ENCODE results near the gene ABCC4.

Gene ABCC4

GRCh38 chr13:95035311-95036109, 265.7 kb downstream of the ABCC4 start:
- no peak for DNase-seq

- DNase-seq, result no peak
These were observed 267.4 kb downstream of the ABCC4 start for GRCh38 chr13:95033890-95034289.

GRCh38 chr13:95032121-95032520, 269.1 kb downstream of the ABCC4 start:
- DNase-seq, result no peak

DNA sequence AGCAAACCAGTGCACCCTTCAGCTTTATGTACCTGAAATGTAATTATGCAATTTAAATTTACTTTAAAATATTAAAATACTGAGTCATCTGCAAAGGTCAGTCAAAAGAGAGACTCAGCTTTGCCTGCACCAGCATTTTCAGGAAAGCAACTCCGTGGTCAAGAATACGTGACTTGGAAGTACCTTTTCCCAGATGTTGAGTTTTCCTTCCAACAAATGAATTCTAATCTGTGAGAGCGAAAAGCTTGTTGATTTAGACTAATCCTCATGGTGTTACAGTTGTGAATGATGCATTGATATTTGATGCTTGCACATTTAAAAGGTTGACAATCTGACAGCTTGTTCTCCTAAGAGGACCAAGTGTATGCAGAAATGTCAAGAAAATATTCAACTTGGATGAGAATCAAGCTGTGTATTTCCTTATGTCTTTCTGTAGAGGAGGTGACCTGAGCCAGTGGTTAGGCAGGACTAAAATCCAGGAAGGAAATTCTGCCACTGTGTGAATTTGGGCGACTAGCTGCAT, 270.4 kb downstream of the ABCC4 start:
- DNase-seq, result no peak

DNA sequence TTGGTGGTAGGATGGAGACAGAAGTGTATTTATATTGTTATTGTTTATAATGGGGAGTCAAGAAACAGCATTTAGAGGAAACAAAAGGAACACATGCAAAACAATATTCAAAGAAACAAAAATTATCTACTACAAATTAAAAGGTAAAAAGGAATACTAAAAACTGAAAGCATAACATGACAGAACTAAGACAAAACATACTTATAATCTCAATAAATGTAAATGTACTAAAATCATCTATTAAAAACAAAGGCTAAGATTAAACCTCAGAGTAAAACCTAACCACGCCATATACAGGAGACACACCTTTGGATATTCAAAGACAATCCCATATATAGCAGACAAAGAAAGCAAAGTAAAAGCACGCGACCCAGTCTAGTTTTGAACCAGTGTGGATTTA, 273.6 kb downstream of the ABCC4 start:
- no peak for DNase-seq

DNA sequence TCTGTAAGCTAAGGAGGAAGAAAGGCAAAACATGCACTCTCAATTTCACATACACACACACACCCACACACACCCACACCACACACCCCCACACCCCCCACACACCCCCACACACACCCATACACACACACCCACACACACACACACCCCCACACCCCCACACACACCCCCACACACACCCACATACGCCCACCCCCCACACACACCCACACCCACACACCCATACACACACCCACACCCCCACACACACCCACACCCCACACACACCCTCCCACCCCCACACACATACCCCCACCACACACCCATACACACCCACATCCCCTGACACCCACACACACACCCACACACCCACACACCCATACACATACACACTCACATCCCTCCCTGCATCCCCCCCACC, 276.1 kb downstream of the ABCC4 start:
- no peak for DNase-seq

GRCh38 chr13:95023405-95023804, 277.8 kb downstream of the ABCC4 start:
- DNase-seq, result no peak

DNA sequence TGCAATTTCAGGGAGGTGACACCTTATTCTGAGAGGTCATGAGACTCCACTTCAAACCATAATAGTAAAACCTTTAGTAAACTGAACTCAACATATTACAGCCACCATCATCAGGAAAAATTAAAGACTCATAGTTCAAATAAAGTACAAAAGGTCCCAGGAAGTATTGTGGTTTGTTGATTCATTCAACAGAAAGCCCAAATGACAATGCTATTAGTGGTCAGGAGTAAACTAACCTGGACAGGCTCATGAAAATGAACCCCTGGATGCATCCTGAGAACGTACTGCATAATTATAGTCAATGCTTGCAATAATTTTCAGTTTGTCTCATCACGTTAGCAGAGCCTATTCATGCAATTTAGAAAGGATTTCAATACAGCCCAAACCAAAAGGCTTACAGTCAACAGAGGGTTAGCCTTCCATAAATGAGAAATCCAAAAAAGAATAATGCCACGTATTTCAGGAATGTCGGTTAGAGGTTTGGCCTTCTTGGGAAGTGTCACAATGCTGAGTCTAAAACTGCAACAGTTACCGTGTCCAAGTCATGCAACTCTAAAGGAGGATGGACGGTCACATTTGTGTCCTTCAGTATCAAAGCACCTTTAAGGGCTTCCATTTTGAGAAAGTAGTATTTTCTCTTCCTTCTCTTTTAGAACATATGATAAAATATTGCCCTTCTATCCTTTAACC, 280.8 kb downstream of the ABCC4 start:
- DNase-seq, result no peak

- DNase-seq, result no peak
These were observed 281.4 kb downstream of the ABCC4 start for GRCh38 chr13:95019886-95020285.

DNA sequence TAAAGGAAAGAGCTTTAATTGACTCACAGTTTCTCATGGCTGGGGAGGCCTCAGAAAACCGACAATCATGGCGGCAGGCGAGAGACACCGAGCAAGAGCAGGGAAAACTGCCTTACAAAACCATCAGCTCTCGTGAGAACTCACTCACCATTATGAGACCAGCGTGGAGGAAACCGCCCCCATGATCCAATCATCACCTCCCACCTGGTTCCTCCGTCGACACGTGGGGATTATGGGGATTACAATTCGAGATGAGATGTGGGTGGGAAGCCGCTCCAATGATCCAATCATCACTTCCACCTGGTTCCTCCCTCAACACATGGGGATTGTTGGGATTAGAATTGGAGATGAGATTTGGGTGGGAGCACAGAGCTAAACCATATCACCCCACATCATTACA, 293.9 kb downstream of the ABCC4 start:
- no peak for DNase-seq

DNA sequence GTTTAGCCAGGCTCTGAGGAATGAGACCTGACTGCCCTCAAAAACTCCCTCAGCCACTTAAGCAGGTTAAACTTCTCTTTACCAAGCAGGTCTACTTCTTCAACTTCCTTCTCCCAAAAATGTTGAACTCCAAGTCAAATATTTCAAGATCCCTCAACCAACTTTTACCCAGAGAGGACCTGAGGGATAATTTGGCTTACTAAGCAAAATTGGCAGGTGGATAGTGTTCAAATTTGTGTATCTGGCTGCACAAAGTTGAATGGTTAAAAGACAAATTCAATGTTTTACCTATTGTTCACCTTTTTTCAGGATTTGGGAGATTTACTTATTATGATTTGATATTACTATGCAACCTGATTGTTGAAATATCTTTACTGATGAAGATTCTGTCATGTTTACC, 296.0 kb downstream of the ABCC4 start:
- DNase-seq, result no peak

- DNase-seq, result no peak
These were observed 298.0 kb downstream of the ABCC4 start for GRCh38 chr13:95003019-95003813.

DNA sequence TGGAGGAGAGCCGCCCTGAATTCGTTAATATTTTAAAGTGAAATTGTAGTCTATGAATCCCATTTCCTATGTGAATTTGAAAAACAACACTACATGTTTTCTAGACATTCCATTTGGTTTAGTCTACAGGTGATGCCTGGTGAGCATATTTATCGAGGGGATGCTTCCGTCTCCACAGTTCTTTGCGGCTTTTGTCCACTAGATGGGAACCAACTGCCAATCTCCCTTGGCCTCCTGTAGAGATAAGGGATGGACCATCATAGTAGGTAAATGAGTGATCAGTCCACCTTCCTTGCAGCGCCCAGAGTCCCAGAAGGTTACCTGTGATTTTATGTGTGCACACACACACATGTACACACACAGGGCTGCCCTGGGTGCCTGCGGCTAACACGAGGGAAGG, 299.1 kb downstream of the ABCC4 start:
- no peak for DNase-seq

DNA sequence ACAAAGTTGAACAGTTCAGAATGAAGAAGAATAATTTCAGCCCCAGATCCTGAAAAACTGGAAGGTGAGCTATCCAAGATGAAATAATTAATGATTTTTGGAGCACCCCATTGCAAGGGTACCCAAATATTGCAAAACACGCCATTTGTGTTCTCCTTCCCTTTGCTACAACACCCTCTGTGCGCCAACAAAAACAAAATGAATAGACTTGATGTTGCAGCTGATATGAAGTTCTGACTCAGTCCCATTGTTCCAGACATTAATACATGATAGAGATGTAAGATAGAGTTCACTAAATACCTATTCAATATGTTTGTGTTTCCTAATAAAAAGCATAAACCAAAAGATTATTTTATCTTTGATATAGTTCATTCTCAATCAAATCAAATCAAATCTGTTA, 301.4 kb downstream of the ABCC4 start:
- DNase-seq, result no peak

DNA sequence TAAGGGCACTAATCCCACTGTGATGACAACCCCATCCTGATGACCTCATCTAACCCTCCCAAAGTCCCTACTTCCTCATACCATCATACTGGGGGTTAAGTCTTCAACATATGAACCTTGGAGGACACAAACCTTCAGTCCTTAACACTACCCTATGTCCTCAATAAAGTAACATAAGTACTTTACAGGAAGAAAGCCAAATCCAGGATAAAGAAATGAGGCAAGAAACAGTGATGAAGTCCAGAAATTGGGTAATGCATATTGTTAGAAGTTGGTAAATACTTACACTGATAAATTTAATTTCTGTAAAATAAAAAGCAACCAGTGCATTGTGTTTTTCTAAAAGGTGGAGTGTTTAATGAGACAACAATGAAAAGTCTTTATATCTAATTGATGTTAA, 304.1 kb downstream of the ABCC4 start:
- no peak for DNase-seq

DNA sequence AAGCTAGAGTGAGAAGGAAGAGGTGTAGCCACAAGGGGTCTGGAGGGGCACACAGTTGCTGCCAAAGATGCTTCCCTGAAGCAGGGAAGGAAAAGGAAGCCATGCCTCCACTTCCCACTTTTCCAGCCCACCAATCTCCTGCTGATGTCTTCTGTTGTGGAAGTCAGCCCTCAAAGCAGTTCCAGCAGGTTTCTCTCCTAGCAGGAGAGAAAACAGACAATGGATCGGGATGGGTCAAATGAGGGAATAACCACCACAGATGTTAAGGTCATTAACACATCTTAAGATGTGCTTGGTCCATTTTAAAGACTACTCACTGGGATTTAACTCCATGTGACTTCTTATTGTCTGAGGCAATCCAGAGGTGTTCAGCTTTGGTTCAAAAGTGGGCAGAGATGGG, 304.8 kb downstream of the ABCC4 start:
- no peak for DNase-seq

DNA sequence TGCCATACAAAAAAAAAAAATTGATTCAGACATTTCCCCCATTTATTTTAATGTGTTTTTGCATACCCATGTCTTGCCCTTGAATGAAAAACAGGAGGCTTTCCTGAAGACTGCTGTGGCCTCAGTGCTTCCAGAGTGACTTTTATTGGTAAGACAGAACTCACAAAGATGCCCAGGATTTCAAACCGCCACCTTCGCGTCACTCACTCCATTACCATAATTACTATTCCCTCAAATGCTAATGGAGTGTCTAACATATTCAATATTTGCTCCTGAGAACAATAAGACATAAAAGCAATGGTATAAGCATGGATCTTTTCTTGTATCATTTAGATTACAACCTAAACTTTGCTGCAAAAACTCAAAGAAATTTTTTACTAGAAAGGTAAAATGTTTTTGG, 306.7 kb downstream of the ABCC4 start:
- DNase-seq, result no peak

- no peak for DNase-seq
These were observed 307.6 kb downstream of the ABCC4 start for GRCh38 chr13:94993616-94994015.

GRCh38 chr13:94992036-94992960, 309.0 kb downstream of the ABCC4 start:
- no peak for DNase-seq

- DNase-seq, result no peak
These were observed 312.6 kb downstream of the ABCC4 start for GRCh38 chr13:94988654-94989053.

GRCh38 chr13:94987869-94988268, 313.4 kb downstream of the ABCC4 start:
- no peak for DNase-seq

DNA sequence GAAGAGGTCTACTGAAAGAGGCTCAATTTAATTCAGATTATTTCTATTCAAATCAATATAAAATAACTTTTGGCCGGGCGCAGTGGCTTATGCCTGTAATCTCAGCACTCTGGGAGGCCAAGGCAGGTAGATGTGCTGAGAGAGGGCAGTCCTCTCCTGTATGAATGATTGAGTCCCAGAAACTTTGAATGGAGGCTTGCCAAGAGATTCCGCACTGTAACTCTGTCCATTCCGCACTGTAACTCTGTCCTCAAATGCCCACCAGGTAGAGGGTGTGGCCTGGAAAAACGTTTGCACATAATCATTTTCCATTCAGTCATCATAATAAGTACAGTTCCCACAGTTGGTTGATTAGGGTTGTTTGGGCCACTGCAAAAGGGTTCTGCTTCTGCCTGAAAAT, 314.2 kb downstream of the ABCC4 start:
- DNase-seq, result no peak

Measured in stimulated activated CD4-positive, alpha-beta T cell treated with anti-CD3 and anti-CD28 coated beads, Interleukin-4, amount 100 ng/mL, for 4 hours (primary cell).